HG03378 (cell line): ENCODE data around the gene C5orf47.
A peak's percentile ranks its signal among the peaks of the same experiment; 100 is the strongest.

Source experiments
- ATAC-seq: cut with Tn5 transposase; IDR thresholded peaks from one replicate; pipeline ENCODE4 v1.9.1; 2021; ENCODE audit warnings: mild to moderate bottlenecking, moderate library complexity; ENCODE audit not compliant: unreplicated experiment

C5orf47 gene

GRCh38 chr5:174022384-174023095, 33.6 kb downstream of the C5orf47 start:
- ATAC-seq: no peak

- no peak for ATAC-seq
Observed at GRCh38 chr5:174030286-174030685, 41.3 kb downstream of the C5orf47 start.

- no peak for ATAC-seq
Observed at GRCh38 chr5:174044466-174045254, 55.7 kb downstream of the C5orf47 start.

GRCh38 chr5:174045470-174046025, 56.6 kb downstream of the C5orf47 start, which contains the start of gene NSG2:
NSG2 (plus strand) TSS chr5:174045706; CDS start chr5:174046756, 1,050 bp downstream.
- peak; percentile 67 for ATAC-seq

- ATAC-seq: no peak
Observed at GRCh38 chr5:174046558-174046957, 57.6 kb downstream of the C5orf47 start.

GRCh38 chr5:174047472-174048099, 58.6 kb downstream of the C5orf47 start:
- no peak for ATAC-seq

- no peak for ATAC-seq
Observed at GRCh38 chr5:174052636-174053035, 63.7 kb downstream of the C5orf47 start.

GRCh38 chr5:174053905-174054304, 64.9 kb downstream of the C5orf47 start:
- no peak for ATAC-seq
